Stimulated activated CD4-positive, alpha-beta T cell treated with anti-CD3 and anti-CD28 coated beads, Interleukin-4, amount 100 ng/mL, for 4 hours (primary cell): ENCODE data around the gene WLS.
"Not testable (repeated sequence)": the region's sequence is repeated elsewhere in the genome, so short reads cannot be mapped to it uniquely, and the experiment has no call there.

Experiments
- DNase-seq, 2 experiments: peaks; one replicate each; pipeline ENCODE4 v3.0.0-alpha.2; 2020

WLS gene

DNA sequence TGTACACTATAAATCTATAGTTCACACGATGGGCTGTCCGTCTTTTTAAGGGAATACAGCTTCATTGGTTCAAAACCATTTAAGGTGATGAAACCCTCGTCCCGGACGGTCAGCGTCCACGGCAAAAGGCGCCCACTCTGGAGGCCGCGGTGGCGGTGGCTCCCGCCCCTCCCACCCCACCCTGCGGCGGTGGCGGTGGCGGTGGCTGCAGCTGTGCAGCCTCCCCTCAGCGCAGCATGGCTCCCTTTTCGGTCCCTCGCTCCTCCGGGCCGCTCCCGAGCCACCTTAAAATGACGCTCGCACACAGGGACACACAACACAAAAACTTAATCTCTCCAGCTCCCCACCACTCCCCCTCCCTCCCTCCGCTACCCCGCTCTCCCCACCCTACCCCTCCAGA is 69.1 kb downstream of the WLS start:
- DNase-seq, result no peak

DNA sequence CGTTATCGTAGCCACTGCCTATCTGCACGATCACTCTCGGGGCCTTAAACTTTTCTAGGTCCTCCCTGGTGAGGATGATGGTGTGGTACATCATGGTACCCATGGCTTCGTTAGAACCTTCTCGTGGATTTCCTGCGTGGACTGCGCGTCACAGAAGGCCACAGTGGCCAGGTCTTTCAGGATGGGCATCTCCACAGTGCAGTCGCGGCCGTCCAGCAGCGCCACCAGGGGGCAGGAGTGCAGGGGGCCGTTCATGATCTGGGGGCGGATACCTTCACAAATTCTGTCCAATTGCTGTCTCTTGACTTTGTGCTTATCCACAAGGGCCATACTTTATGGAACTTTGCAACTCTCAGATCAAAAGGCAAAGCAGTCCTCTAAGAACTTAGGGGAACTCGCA is 69.6 kb downstream of the WLS start:
- no peak for DNase-seq

DNA sequence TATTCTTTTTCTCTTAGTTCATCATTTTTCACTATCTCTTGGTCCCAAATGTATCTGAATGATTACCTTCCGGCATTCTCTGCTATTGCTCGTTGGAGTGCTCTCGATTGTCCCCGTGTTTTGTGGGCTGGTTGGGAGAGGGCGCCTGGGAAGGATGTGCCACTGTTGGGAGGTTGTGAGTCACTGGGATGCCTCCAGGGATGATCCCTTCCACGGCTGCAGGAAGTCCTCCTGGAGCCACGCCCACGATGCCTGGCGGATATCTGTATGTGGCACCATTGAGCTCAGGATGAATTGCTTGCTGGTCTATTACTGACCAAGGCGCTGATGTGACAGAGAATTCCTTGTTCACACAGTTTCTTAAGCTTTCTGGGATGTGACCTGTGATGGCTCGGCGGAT is 70.7 kb downstream of the WLS start:
- DNase-seq, result not testable (repeated sequence)

DNA sequence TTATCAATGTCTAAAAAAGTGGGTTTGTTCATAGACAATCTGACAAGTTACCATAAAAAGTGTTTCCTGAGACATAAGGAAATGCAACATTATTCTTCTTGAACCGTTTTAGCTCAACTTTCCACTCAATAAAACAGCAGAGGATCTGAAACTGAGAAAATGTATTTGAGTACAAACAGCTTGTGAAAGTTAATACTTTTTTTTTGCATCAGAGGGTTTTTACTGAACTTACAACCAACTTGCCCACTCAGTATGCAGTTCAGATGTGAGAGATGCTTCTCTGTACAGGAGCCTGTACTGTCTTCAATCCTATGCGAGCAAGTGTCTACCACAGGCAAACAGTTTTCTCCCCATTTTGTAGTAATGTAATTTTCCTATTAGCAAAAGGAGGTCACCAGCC is 71.4 kb downstream of the WLS start:
- not testable (repeated sequence) for DNase-seq

DNA sequence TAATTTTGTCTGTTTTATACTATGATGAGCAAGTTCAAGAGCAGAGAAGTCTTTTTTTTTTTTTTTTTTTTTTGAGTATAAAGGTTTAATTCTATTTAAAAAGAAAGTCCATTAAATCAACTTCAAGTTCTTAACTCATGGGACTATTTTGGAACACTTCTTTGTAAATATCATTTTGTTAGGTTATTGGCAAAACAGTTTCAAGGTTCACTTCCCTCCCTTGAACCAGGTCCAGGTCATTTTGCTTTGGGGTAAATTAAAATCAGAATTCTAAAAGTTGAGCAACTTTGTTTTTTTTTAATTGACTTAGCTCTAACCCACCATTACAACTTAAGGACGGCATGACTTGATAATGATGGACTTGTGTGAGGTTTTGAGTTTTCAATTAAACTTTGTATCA is 72.3 kb downstream of the WLS start:
- DNase-seq, result no peak

DNA sequence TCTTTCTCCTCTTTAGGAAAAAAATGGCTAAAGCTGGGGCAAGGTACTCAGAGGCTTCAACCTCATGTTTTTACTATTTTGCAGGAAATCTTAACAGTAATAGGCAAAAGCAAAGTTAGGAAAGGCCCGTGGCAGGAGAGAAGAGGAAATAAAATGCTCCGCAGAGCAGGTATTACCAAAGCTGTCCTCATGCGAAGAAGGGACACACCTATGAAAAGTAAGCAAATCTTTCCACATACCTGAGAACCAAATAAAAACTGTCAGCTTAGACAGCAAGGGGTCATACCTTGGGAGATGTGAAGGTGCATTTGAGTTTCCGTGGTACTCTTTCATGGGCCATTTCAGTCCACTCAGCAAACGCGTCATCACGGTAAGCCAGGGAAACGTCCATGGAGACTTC is 73.5 kb downstream of the WLS start:
- no peak for DNase-seq

DNA sequence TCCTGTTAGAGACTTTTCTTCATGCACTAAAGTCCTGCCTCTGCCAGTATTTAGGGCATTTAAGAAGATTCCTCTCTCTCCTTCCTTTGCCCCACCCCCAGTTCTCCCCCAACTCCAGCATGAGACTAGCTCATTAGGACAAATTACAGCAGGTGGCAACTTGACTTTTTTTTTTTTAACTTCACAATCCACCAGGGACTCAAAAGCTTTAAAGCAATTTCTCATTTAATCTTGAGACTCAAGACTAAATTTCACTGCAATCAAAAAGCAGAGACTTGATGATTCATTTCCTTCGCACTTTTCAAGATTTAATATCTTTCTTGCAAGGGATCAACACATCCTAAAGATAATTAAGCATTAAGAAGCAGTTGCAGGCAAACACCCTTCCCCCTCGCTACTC is 74.9 kb downstream of the WLS start:
- DNase-seq, result no peak

DNA sequence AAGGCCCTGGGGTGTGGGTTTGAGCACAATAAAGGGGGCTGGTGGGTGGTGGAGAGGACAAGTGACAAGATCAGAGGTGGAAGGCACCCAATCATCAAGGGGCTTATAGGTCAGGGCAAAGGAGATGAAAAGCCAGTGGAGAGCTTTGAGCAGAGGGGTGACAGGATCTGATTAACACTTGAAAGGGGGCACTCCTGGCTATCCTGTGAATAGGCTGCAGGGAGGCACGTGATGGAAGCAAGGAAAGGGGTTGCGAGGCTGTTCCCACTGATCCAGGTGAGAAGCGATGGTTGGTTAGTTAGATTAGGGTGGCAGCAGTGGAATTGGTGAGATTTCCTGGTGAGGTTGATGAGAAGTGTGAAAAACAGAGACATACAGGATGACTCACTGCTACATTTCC is 80.6 kb downstream of the WLS start:
- DNase-seq, result no peak

DNA sequence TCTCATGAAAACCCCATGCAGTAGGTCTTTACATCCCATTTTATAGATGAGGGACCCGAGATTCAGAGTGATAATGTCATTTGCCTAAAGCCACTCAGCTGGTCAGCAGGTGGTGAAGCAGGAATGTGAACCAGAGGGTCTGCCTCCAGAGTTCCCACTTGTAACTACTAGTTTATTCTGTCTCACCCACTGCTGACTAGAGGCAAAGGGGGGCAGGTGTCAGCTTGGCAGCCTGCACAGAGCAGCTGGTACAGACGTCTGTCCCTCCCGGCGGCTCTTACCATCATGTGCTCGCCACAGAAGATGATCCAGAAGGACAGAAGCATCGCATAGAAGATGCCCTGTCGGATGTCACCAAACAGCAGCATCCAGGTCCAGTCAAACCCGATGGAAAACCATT is 82.4 kb downstream of the WLS start:
- no peak for DNase-seq

DNA sequence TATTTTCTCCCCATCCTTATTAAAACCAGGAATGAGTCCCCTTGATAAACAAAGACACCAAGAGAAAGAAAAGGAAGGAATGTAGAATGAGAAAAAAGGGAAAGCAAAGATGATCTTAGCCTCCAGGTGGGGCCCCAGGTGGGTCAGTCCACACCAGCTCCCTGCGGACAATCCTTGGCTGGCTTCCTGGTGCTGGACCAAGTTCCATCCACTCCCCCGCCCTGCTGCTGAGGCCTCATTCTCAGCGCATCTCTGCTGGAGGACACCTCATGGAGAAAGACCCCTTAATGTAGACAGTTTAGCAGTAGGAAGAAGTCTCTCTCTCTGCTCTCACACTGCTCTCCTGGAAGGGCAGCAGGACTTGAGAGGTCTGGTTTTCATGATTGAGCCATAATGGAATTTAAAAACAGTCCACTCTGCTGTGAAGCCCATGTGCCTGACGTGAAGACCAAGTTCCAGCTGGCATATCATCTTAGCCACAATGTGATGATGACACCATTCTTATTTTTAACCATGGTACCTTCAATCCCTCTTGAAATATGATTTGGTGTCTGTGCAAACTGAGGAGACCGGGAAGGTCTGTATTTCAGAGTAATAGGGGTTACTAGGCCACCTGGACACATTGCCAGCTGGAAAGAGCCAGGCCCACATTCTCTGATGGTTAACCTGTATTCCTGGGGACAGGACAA is 83.1 kb downstream of the WLS start:
- no peak for DNase-seq

DNA sequence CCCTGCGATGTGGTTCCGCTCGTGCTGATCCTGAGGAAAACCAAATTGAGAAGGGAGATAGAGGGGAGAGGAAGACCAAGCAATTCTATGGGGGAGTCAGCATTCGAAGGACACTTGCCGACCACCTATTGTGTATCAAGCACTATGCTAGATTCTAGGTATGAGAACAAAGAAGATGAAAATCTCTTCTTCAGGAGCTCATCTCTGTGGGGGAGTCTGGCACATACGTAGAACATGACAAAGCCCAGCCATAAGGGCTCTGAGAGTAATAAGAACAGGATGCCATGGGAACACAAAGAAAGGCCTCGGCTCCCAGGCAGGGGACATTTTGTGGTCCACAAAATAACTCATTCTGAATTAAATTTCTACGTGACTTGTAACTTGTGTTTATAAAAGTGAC is 83.7 kb downstream of the WLS start:
- no peak for DNase-seq

DNA sequence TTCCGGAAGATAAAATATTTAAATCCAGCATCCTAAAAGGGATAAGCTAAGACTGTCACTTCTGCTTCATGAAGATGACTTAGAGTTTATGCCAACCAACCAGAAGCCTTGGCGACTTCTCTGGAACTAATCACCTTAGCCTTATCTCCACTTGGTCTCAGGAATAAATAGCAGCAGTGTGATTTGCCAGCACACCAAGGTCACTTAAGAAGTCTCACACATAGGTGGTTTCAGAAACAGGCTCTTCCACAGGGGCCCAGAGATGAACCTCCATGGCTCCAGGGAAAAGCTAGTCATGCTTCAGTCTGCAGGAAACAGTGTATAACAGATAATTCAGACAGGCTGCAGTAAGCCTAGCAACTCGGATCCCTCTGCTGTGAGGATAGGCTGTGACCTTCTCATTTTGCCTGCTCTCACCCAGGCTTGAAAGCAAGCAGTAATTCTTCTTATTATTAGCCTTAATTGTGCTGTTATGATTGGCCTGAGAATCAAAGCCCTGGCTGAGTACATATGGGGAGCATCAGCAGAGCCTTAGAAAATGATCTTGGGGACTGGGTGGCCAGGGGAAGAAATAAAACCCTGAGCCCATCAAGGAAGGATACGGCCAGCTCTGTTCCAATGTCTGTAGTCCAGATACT is 84.7 kb downstream of the WLS start:
- DNase-seq, result no peak

DNA sequence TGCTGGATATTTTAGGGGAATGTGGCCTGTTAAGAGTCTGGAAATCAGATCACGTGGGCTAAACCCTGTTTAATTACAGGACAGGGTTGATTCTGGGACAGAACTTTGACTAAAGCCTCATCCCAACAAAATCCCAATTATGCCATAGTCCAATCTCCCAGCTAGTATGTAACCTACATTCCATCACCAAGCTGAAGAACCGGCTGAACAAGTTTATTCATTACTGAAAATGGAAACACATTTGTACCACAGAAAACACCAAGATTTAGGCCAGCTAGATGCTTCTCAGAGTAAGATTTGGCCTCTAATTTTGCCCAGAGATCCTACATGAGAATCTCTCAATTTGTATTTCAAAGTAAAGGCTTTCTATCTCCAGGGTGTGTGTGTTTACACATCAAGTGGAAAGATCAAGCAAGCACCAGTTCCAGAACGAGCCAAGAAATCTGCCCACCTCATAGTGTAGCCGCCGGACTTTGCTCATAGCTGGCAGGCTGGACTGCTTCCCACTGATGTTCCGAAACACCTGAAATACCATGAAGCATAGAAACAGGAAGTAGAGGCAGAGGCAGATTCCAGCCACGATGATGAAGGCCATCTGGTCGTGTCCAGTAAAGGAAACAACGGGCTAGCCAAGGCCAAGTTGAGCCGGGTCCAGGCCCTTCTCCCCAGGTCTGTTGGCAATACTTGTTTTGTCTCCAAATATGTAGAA is 86.8 kb downstream of the WLS start:
- DNase-seq, result no peak

DNA sequence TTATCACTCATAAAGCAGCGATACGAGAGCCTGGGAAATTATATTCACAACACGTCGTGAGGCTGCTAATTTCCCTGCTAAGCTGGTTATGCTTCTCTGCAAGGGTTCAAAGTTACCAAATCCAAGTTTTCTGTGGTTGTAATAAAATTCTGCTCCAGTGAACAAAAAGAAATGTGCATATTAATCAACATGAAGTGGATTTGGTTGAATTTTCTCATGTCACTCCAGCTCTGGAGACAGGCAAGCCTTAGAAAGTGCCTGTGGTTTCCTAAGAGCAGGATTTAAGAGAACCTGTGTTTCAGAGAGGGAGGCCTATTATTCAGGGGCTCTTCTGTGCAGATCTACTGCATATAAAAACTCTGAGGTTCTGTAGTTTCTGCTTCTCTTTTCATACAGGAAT is 87.5 kb downstream of the WLS start:
- no peak for DNase-seq

DNA sequence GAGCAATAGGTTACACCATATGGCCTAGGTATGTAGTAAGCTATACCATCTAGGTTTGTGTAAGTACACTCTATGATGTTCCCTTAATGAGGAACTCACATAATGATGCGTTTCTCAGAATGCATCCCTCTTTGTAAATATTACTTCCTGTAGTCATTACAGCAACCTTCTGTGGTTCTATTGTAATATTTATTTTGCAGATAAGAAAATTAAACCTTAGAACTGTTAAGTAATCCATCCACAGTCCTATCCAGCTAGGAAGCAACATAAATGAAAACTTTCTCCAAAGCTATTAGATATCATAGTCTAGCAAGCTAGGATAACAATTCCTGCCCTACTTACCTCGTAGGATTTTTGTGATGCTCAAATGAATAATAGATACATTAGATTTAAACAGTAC is 88.7 kb downstream of the WLS start:
- no peak for DNase-seq

DNA sequence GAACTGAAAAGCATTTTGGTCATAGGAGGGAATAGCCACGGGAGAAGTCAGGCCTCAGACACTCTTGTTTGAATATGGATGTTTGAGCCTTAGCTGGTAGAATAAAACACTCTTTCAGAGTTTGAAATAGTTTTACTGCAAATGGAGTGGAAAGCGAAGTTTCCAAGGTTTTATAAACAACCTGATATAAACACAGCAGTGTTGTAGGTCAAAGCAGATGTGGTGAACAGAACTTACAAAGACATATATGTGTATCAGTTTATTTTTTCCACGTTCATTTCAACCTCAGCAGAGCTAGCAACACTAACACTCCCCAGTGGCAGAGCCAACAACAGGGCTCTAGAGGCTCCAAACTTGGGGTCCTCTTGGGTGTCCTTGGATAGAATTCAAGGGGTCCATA is 89.9 kb downstream of the WLS start:
- no peak for DNase-seq

DNA sequence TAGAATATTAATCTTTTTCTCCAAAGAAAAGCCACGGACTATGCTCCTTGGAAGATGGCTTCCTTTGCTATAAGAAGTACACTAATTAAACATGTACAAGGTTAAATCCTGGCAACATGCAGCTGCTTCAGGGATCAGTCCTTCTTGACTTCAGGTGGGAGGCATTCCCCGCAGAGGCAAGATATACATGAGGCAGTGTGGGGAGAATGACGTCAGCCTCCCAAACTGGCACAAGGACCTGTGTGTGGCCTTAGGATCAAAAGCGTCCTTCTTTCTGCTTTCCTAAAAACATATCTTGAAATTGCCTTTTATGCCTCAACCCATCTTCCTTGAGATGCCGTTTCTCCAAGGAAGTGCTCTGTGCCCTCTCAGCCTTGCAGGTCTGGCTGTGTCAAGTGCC is 90.3 kb downstream of the WLS start:
- DNase-seq, result no peak

DNA sequence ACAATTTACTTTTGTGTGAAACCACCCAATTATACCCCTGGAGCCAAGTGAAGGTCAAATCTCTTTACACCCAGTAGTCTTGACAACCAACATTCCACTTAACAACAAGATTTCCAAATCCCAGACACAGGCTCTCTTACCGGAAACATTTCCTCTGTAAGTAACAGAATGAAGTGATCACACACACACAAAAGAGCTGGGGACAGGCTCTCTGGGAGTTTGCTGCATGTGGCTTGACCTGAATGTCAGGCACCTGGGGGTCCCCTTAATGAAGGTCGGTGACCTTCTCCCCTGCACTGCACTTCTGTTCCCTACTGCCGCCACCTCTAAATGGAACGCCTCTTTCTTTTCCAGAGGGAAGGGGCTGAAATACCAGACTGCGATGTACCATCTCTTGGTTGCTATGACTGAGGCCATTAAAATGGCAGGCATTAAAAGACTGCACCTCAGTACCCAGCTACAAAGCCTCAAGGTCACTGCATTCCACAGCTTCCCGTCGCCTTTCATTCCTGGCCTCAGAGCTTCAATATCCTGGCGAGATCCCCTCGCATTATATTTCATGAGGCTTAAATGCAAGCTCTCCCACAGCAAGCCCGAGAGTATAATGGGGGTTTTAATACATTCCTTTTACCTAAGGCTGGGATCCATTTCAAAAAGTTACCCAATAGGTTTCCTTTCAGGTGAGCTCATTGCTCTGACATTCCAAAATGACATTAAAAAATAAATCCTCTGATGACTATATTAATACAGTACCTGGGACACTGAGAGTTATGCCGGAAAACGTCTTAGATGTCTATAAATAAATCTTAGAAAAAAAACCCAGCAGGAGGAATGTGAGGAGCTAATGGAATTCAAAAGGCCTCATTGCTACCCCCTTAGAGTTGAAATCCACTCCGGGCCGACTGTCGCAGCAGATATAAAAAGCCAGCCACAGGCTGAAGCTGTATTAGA is 91.0 kb downstream of the WLS start:
- DNase-seq, result no peak

DNA sequence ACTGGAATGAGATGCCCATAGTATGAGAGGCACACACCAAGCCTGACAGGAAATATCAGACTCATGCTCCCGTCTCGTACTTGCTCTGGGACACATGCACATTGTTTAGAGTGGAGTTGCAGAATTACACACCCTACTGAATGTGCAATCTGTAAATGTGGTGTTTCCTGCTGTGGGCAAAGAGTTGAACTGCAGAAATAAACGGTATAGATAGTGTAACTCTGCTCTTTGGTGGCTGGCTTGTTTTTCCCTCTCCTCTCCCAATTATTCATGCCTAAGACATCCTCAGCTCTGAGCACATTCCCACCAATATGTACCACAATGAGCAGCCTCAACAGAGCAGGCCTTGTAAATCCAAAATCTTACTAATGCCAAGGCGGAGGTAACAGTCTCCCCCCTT is 91.8 kb downstream of the WLS start:
- DNase-seq, result no peak

DNA sequence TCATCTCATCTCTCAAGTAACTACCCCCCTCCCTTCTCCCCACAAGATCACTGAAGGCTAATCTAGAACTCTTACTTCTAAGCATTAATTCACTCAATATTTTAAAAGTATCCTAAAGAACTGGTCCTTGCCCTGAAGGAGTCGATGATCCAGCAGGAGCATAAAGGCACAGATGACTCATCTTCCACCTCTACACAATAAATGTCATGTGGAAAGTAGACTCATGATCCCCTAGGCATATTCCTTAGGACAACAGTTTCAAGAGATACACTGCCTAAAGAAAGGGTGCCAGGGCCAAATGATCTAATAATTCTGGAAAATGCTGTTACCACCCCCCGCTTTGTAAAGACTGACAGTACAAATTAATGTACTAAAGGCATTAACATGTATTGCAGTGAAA is 96.1 kb downstream of the WLS start:
- no peak for DNase-seq

DNA sequence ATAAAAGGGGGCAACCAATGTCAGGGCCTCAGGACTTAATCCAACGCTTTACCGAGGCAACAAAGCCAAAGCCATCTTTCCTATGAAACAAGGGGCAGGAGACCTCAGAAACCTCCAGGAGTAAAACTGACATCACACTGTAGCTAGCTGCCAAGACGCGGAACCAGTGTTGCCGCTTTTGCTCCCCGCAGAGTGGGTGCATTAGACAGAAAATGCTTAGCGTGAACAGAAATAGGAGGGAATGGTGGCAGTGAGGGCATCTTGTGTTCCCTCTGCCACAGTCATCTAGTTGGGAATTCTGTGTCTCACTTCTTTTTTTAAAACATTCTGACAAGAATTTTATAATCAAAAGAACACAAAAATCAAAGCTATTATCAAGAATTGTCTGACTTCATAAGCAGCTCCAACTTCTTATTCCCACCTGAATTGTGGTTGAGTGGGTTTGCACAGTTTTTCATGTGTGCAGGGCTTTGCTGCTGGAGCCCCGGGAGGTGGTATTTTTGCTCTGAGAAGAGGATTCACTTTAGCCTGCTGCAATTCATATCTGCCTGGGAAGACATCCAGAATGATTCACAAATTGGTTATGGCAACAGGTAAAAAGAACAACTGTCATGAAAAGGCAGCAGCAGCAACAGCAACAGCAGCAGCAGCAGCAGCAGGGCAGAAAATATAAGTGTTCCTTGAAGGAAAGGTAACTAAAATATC is 99.7 kb downstream of the WLS start:
- DNase-seq, result no peak

DNA sequence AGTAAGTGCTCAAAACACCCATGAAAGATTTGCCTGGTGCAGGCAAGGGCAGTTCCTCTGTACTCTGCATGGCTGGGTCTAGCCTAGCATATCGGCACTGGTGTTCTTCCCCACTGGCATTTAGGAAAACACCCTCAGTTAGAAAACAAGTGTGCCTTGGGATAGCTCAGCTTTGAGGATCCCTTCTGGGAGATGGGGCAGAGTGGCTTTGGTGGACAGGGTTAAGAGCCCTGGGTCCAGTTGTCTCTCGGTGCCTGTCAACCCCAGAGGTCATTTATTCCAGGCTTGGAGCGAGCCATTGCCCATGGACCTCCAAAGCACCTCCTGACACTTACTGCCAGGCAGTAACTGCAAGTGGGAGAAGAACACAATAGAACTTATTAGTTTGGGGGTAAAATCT is 101.1 kb downstream of the WLS start:
- no peak for DNase-seq
